Stimulated activated CD8-positive, alpha-beta memory T cell treated with anti-CD3 and anti-CD28 coated beads, Interleukin-2, amount 100 ng/mL, for 1 hour (primary cell): ENCODE results near the gene TSKU.

Experiments used
- DNase-seq, 2 donors: peaks; one replicate each; pipeline ENCODE4 v3.0.0-alpha.2; 2020; ENCODE audit warnings: low read depth in 2 of 2

Gene TSKU

GRCh38 chr11:76783294-76783895, at the start of gene TSKU:
TSKU (plus strand) TSS chr11:76783356; CDS start chr11:76795617, 12,261 bp downstream.
- no peak for DNase-seq

- DNase-seq, result peak in 1 of 2 donors; percentile 11
Observed at GRCh38 chr11:76733906-76734305, 49.2 kb upstream of the TSKU start.

- no peak for DNase-seq
Observed at GRCh38 chr11:76734456-76735420, 48.4 kb upstream of the TSKU start.

- DNase-seq, result no peak
Observed at GRCh38 chr11:76735841-76736240, 47.3 kb upstream of the TSKU start.

- no peak for DNase-seq
Observed at GRCh38 chr11:76736266-76736665, 46.9 kb upstream of the TSKU start.

- no peak for DNase-seq
Observed at GRCh38 chr11:76736773-76737495, 46.2 kb upstream of the TSKU start.

- DNase-seq, result no peak
Observed at GRCh38 chr11:76738618-76739240, 44.4 kb upstream of the TSKU start.

- DNase-seq, result no peak
Observed at GRCh38 chr11:76739798-76740197, 43.4 kb upstream of the TSKU start.

GRCh38 chr11:76740772-76741171, 42.4 kb upstream of the TSKU start:
- no peak for DNase-seq

GRCh38 chr11:76742902-76743301, 40.3 kb upstream of the TSKU start:
- no peak for DNase-seq

GRCh38 chr11:76744186-76745043, 38.7 kb upstream of the TSKU start:
- no peak for DNase-seq

GRCh38 chr11:76745044-76745376, 38.1 kb upstream of the TSKU start:
- no peak for DNase-seq

GRCh38 chr11:76745561-76746207, 37.5 kb upstream of the TSKU start:
- no peak for DNase-seq

- no peak for DNase-seq
Observed at GRCh38 chr11:76747153-76747914, 35.8 kb upstream of the TSKU start.

- no peak for DNase-seq
Observed at GRCh38 chr11:76747915-76748860, 35.0 kb upstream of the TSKU start.

GRCh38 chr11:76748948-76749347, 34.2 kb upstream of the TSKU start:
- no peak for DNase-seq

- DNase-seq, result no peak
Observed at GRCh38 chr11:76750067-76750466, 33.1 kb upstream of the TSKU start.

- DNase-seq, result no peak
Observed at GRCh38 chr11:76750746-76751145, 32.4 kb upstream of the TSKU start.
